Stimulated activated CD4-positive, alpha-beta T cell treated with anti-CD3 and anti-CD28 coated beads, Interleukin-4, amount 100 ng/mL, for 24 hours (primary cell): ENCODE measurements around the gene EFNA5.

Experiments used
- DNase-seq: peaks from one replicate; pipeline ENCODE4 v3.0.0-alpha.2; 2020

EFNA5 gene

DNA sequence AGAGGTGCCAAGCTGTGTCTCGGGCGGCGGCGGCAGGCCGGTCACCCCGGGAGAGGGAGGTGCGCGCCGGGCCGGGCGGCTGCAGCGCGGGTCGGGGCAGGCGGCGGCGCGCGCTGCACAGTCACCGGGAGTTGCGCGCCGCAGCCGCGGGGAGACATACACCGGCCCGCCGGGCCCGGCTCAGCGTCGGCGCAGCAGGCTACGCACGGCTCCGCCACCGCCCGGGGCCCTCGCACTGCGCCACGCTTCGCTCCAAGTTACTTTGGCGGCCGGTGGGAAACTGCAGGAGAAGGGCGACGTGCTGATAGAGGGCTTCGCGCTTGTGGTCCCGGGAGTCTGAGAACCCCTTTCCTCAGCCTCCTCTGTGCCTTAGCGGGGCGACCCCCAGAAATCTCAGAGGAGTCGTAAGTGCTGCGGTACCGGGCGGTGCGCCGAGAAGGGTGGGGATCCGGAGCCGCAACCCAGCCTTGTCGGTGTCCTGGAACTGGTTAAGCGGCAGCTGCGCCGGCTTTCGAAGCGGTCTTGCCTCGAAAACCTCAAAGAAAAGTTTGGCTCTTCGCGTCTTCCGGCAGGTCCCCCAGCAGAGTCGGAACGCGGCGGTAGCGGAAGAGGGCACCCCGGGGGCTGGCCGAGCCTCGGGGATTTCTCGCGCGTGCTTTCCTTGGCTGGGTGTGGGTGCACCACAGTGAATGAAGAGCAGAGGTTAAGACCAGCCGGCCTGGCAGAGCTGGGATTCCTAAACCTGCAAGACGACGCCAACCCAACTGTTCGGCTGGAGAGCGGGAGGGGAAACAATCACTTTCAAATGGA, at the start of gene EFNA5:
Gene EFNA5, minus strand, starts transcription at position 6 of the 810 bp plus-strand sequence.
- DNase-seq = no peak

- DNase-seq = no peak
These were observed 48.4 kb upstream of the EFNA5 start for GRCh38 chr5:107719034-107719606.

DNA sequence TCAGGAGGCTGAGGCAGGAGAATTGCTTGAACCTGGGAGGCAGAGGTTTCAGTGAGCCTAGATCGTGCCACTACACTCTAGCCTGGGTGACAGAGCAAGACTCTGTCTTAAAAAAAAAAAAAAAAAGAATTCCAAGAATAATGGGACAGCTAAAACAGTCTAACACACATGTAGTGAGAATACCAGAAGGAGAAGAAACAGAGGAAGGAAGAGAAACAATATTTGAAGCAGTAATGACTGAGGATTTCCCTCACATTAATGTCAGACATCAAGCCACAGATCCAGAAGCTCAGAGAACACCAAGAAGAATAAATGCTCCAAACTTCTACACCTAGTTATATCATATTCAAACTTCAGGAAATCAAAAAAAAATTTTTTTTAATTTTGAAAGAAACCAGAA, 47.1 kb upstream of the EFNA5 start:
- no peak for DNase-seq

GRCh38 chr5:107713228-107713627, 42.5 kb upstream of the EFNA5 start:
- DNase-seq = no peak

- no peak for DNase-seq
These were observed 41.7 kb upstream of the EFNA5 start for GRCh38 chr5:107712359-107712870.

GRCh38 chr5:107705402-107706014, 34.8 kb upstream of the EFNA5 start:
- DNase-seq = no peak

DNA sequence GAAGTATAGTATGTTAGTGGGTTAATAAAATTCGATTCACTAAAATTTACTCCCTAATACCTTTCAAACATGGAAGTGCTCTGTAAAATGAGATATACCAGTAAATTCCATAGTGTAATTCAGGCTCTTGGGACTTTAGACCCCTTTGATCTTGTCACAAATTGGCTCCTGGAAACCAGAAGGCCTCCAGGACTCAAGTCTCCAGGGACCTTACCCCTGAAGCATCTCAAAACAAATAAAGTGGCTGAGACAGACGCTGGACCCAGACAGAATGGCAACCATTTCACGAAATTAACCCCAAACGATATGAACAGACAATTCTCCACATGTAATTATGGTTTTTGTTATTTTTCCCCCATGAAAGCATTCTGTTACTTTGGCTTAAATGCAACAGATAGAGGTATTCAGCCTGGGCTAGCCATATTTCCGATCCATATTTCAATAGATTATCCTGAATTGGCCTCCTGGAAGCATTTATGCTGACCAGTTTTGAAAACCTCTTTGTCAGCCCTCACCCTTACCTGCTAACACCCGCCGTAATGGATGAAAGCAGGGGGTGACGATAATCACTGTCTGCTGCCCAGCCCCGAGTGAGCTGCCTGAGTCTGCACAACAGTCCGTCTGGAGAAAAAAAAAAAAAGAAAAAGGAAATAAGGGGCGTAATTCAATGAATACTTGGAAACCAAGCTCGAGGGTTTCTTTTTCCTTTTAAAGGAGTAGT, 34.1 kb upstream of the EFNA5 start:
- no peak for DNase-seq

GRCh38 chr5:107700481-107700880, 29.7 kb upstream of the EFNA5 start:
- no peak for DNase-seq

GRCh38 chr5:107699425-107699824, 28.7 kb upstream of the EFNA5 start:
- no peak for DNase-seq

- no peak for DNase-seq
These were observed 27.5 kb upstream of the EFNA5 start for GRCh38 chr5:107698286-107698685.

- DNase-seq = no peak
These were observed 25.8 kb upstream of the EFNA5 start for GRCh38 chr5:107696498-107696897.

- DNase-seq = no peak
These were observed 25.3 kb upstream of the EFNA5 start for GRCh38 chr5:107696080-107696479.

GRCh38 chr5:107687937-107688336, 17.2 kb upstream of the EFNA5 start:
- no peak for DNase-seq

DNA sequence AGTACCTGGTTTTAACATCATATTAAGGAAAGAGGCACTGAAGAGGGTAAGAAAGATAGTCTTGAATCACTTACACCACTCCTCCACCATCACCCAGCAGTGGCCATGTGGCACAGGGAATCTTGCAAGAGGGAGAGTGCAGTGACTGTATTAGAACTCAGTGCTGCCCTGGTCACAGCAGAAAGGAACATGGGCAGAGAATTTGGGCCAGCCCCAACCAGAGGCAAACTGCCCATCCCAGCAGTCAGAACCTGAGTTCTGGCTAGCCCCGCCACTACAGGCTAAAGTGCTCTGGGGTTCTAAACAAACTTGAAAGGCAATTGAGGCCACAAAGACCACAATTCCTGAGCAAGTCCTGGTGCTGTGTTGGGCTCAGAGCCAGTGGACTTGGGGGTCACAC, 16.7 kb upstream of the EFNA5 start:
- DNase-seq = no peak

DNA sequence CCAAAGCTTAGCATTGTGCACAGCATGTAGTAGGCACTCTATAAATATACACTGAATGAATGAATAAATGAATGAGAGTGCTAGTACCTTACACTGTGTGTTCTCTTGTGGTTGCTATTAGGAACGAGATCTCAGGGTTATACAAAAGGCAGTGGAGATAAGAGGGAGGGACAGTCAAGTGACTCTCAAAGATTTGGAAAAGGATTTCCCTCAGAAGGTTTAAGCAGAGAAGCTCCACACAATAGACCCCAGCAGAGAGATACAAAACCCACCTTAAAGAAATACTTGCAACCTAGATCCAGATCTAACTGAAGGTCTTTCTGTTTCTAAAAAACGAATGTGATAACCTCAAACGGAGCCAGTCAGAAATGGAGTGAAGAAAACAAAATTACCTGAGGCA, 11.8 kb upstream of the EFNA5 start:
- DNase-seq = no peak

DNA sequence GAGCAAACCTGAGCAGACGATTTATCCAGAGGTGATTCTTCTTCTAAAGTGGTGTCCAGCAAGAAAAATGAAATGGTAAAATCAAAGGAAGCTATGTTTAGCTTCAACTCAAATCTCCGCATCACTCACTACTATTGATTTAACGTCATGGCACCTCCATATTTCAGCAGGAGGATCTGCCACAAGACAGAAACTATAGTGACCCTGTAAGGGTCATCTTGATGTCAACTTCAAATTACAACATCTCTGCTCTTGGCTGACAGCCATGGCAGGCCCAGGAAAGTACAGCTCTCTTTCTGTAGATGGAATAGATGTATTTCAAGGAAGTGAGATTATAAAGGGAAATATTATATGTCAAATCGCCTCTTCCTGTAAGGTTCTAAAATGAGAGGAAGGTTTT, 10.1 kb upstream of the EFNA5 start:
- DNase-seq = no peak

DNA sequence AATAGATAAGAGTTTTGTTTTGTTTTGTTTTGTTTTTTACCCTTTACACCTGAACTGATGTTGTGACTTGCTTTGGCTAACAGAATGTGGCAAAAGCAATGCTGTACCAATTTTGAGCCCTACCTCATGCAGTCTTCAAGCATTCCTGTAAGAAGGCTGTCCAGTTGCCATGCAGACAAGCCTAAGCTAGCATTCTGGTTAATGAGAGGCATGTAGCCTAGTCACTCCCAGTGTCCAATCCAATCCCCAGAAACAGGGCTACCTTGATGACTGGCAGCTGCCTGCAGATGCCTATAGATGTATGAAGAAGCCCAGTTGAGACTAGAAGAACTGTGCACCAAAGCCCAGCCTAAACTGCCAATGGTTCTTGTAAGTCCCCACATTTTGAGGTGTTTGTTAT, 9.4 kb upstream of the EFNA5 start:
- no peak for DNase-seq

GRCh38 chr5:107676702-107677101, 6.0 kb upstream of the EFNA5 start:
- no peak for DNase-seq

DNA sequence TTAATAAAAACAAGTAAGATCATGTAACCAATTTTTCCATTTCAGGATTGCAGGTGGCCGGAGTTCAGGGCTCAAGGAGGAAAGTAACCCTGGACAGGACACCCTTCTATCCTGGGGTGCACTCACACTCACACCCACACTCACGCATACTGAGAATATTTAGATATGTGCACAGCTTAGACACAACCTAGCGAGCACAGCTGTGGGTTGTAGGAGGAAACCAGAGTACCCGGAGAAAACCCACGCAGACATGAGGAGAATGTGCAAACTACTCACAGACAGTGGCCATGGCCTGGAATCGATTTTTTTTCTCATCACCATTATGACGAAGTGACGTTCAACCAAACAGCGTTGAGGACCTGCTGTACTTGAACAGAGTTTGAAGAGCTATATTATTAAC, 4.5 kb upstream of the EFNA5 start:
- no peak for DNase-seq

GRCh38 chr5:107674655-107675054, 3.9 kb upstream of the EFNA5 start:
- DNase-seq = no peak

- peak; percentile 76 for DNase-seq
These were observed 2.8 kb upstream of the EFNA5 start for GRCh38 chr5:107673368-107674136.

DNA sequence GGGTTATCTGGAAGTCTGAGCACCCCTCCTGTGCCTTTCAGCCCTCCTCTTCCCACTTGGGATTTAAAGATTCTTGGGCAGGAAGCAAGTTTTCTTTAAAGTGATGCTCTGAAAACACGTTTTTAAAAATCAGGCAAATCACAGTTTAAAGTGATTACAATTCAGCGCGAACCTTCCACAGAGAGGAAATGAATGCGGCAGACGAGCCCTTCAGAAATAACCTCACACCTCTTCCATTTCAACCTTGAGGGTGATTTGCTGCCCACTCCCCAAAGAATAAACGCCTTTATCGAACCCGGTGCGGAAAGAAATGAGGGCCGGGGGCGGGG, 2.3 kb upstream of the EFNA5 start:
- DNase-seq = no peak
